Testis (tissue), 2 donors: ENCODE measurements around the gene TAAR2.

Source experiments
- CTCF ChIP-seq, 3 experiments: fragments of 450-650 bp in 2 of 3; fragments of 200-600 bp in 1 of 3; sonication (generic) in 1 of 3; IDR thresholded peaks; one replicate each; pipeline ENCODE4 v1.5.1; 2016 to 2019; ENCODE audit warnings: antibody characterized with exemption in 3 of 3, mild to moderate bottlenecking in 2 of 3, moderate library complexity in 1 of 3
- POLR2A ChIP-seq: fragments of 450-650 bp; IDR thresholded peaks from one replicate; pipeline ENCODE4 v1.6.1; 2017; ENCODE audit warnings: antibody characterized with exemption, mild to moderate bottlenecking, moderate library complexity

GRCh38 chr6:132623106-132623845, 799 bp downstream of the TAAR2 start:
- TF ChIP-seq CTCF (IDR thresholded peaks at IDR 0.05) (no peak), POLR2A (no peak)
